ENCODE measurements around the gene EPRS1.

GRCh38 chr1:220028346-220028895 is 17.9 kb downstream of the EPRS1 start:
- TF ChIP-seq CTCF (IDR thresholded peaks at IDR 0.05; ENCODE audit: low read depth, low read length, poor library complexity, severe bottlenecking): no peak
- TF ChIP-seq EZH2phosphoT487 (IDR thresholded peaks at IDR 0.05; ENCODE audit: borderline replicate concordance, low read length): no peak
